Gastrocnemius medialis (tissue), 4 donors: ENCODE results near the gene BBS9.

Source experiments
- POLR2A ChIP-seq, 2 donors: fragments of 450-650 bp; IDR thresholded peaks; one replicate each; pipeline ENCODE4 v1.6.1; 2017; ENCODE audit warnings: antibody characterized with exemption in 2 of 2, mild to moderate bottlenecking in 2 of 2, moderate library complexity in 2 of 2
- TF ChIP-seq, protein P1 (sequence below), 5 experiments: fragments of 450-650 bp in 3 of 5; fragments of 200-600 bp in 2 of 5; sonication (generic) in 2 of 5; IDR thresholded peaks in 4 of 5; conservative IDR thresholded peaks in 1 of 5; 1 replicate in 4 of 5; 2 replicates in 1 of 5; pipeline ENCODE4 v1.5.1; 2016 to 2019; ENCODE audit warnings: antibody characterized with exemption in 5 of 5, mild to moderate bottlenecking in 3 of 5, moderate library complexity in 3 of 5

DNA sequence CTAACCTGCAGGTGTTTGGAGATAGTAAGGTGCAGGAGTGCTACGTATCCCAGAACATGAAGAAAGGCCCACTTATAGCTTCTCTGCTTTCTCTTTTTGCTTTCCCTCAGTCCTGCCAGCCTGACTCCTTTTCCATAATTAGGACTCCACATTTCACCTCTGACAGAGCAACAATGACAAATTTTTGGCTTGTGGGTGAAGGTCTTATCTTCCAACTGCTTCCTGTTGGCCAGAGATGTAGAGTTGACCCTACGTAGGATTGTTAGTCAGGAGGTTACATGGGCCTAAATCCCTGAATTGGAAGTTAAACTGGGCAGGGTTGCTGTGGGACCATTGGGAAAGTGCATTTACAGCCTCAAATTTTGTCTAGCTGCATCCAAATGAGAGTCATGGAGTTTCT, 41.5 kb upstream of the BBS9 start:
- TF ChIP-seq, protein P1, sequence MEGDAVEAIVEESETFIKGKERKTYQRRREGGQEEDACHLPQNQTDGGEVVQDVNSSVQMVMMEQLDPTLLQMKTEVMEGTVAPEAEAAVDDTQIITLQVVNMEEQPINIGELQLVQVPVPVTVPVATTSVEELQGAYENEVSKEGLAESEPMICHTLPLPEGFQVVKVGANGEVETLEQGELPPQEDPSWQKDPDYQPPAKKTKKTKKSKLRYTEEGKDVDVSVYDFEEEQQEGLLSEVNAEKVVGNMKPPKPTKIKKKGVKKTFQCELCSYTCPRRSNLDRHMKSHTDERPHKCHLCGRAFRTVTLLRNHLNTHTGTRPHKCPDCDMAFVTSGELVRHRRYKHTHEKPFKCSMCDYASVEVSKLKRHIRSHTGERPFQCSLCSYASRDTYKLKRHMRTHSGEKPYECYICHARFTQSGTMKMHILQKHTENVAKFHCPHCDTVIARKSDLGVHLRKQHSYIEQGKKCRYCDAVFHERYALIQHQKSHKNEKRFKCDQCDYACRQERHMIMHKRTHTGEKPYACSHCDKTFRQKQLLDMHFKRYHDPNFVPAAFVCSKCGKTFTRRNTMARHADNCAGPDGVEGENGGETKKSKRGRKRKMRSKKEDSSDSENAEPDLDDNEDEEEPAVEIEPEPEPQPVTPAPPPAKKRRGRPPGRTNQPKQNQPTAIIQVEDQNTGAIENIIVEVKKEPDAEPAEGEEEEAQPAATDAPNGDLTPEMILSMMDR (IDR thresholded peaks at IDR 0.05 in 4 of 5, conservative IDR thresholded peaks at IDR 0.05 in 1 of 5), result no peak
- TF ChIP-seq POLR2A (IDR thresholded peaks at IDR 0.05), result no peak
